Loucy (cell line): ENCODE measurements around the gene NEK4.
A peak's percentile ranks its signal among the peaks of the same experiment; 100 is the strongest.

Experiments
- H2AFZ ChIP-seq: fragments of 200-600 bp; sonication (generic); 2 replicates; pipeline ENCODE4 v1.6.0; 2016; ENCODE audit warnings: antibody characterized with exemption, mild to moderate bottlenecking, low read length, moderate library complexity
- H3F3A ChIP-seq: fragments of 200-600 bp; 2 replicates; pipeline ENCODE4 v1.6.0; 2016; ENCODE audit warnings: antibody characterized with exemption, low read depth, mild to moderate bottlenecking
- H3K27me3 ChIP-seq: fragments of 200-600 bp; sonication (generic); 2 replicates; pipeline ENCODE4 v1.6.1; 2014; ENCODE audit warnings: low read length, mild to moderate bottlenecking; ENCODE audit not compliant: insufficient read depth, poor library complexity, severe bottlenecking
- H3K36me3 ChIP-seq: fragments of 200-600 bp; sonication (generic); 2 replicates; pipeline ENCODE4 v1.6.1; 2016; ENCODE audit warnings: low read length; ENCODE audit not compliant: insufficient read depth
- H3K4me1 ChIP-seq: fragments of 200-600 bp; sonication (generic); 2 replicates; pipeline ENCODE4 v1.5.1; 2014; ENCODE audit warnings: low read length, mild to moderate bottlenecking; ENCODE audit not compliant: insufficient read depth, poor library complexity, severe bottlenecking
- H3K4me2 ChIP-seq: fragments of 200-600 bp; sonication (generic); 2 replicates; pipeline ENCODE4 v1.6.0; 2014; ENCODE audit warnings: antibody characterized with exemption, low read length, low read depth, mild to moderate bottlenecking; ENCODE audit not compliant: poor library complexity, severe bottlenecking
- H3K4me3 ChIP-seq: fragments of 200-600 bp; sonication (generic); 2 replicates; pipeline ENCODE4 v1.5.1; 2014; ENCODE audit warnings: low read length, mild to moderate bottlenecking, mixed read lengths; ENCODE audit not compliant: poor library complexity, severe bottlenecking
- H3K79me2 ChIP-seq: fragments of 200-600 bp; sonication (generic); 2 replicates; pipeline ENCODE4 v1.6.1; 2014; ENCODE audit warnings: low read length; ENCODE audit not compliant: insufficient read depth
- H3K9ac ChIP-seq: fragments of 200-600 bp; sonication (generic); 2 replicates; pipeline ENCODE4 v1.6.0; 2014; ENCODE audit warnings: mild to moderate bottlenecking, low read depth, low read length, moderate library complexity; ENCODE audit not compliant: poor library complexity, severe bottlenecking
- H3K9me2 ChIP-seq: fragments of 200-600 bp; sonication (generic); replicated peaks from 2 replicates; pipeline ENCODE4 v1.6.1; 2016; ENCODE audit warnings: low read depth, low read length, mixed read lengths
- H3K9me3 ChIP-seq: fragments of 200-600 bp; sonication (generic); 2 replicates; pipeline ENCODE4 v1.6.1; 2014; ENCODE audit warnings: mild to moderate bottlenecking, antibody characterized with exemption, low read length, low read depth; ENCODE audit not compliant: insufficient read depth
- H4K20me1 ChIP-seq: fragments of 200-600 bp; sonication (generic); 2 replicates; pipeline ENCODE4 v1.6.0; 2014; ENCODE audit warnings: antibody characterized with exemption, low read length, mild to moderate bottlenecking; ENCODE audit not compliant: insufficient read depth, poor library complexity, severe bottlenecking
- CTCF ChIP-seq: fragments of 200-600 bp; sonication (generic); conservative IDR thresholded peaks from 2 replicates; pipeline ENCODE4 v1.5.1; 2014; ENCODE audit warnings: mild to moderate bottlenecking, antibody characterized with exemption, low read length
- EZH2phosphoT487 ChIP-seq: fragments of 200-600 bp; IDR thresholded peaks from 2 replicates; pipeline ENCODE4 v1.6.1; 2018; ENCODE audit warnings: antibody characterized with exemption, mild to moderate bottlenecking, moderate library complexity, borderline replicate concordance

The NEK4 gene

GRCh38 chr3:52681596-52681995 lies 89.1 kb downstream of the NEK4 start:
- Histone ChIP-seq H4K20me1 (peaks cover 32% of the 10 kb centered on the region), H3F3A (0 out of 2 replicates have a peak, but pooled peaks cover 3% of the 10 kb centered on the region), H3K36me3 (peaks cover 25% of the 10 kb centered on the region; the same call in 1 of the 2 replicates), H3K9me2 (no peaks in the 10 kb centered on the region), H3K4me3 (peak overlapping the region; percentile 9), H3K79me2 (peaks cover 81% of the 10 kb centered on the region), H2AFZ (no peak overlapping the region), H3K9me3 (no peaks in the 10 kb centered on the region), H3K27me3 (no peaks in the 10 kb centered on the region), H3K4me1 (peaks cover 53% of the 10 kb centered on the region), H3K9ac (peak overlapping the region; percentile 36), H3K4me2 (peak overlapping the region; percentile 90)
- TF ChIP-seq EZH2phosphoT487 (no peak), CTCF (no peak)

GRCh38 chr3:52679811-52680210 lies 90.9 kb downstream of the NEK4 start:
- Histone ChIP-seq H3K9me2 (no peaks in the 10 kb centered on the region), H3K27me3 (no peaks in the 10 kb centered on the region), H3K4me2 (peak overlapping the region; percentile 90), H3K36me3 (peaks cover 38% of the 10 kb centered on the region; the same call in 1 of the 2 replicates), H2AFZ (no peak overlapping the region), H3K4me3 (no peak overlapping the region), H3K9me3 (no peaks in the 10 kb centered on the region), H3F3A (no peaks in the 10 kb centered on the region), H3K4me1 (peaks cover 48% of the 10 kb centered on the region), H4K20me1 (peaks cover 23% of the 10 kb centered on the region), H3K9ac (peak overlapping the region; percentile 10), H3K79me2 (peaks cover 70% of the 10 kb centered on the region)
- TF ChIP-seq CTCF (no peak), EZH2phosphoT487 (no peak)

GRCh38 chr3:52679199-52679538 lies 91.6 kb downstream of the NEK4 start:
- peaks cover 40% of the 10 kb centered on the region; the same call in 1 of the 2 replicates for H3K36me3 ChIP-seq
- no peak overlapping the region for H2AFZ ChIP-seq
- peaks cover 22% of the 10 kb centered on the region for H4K20me1 ChIP-seq
- no peaks in the 10 kb centered on the region for H3K27me3 ChIP-seq
- peaks cover 65% of the 10 kb centered on the region for H3K79me2 ChIP-seq
- H3K4me1 ChIP-seq, result peaks cover 41% of the 10 kb centered on the region
- H3K9me3 ChIP-seq, result no peaks in the 10 kb centered on the region
- no peak overlapping the region for H3K4me3 ChIP-seq
- H3K9ac ChIP-seq, result no peak overlapping the region
- peak overlapping the region; percentile 90 for H3K4me2 ChIP-seq
- TF ChIP-seq CTCF (no peak), EZH2phosphoT487 (no peak)
- H3F3A ChIP-seq, result no peaks in the 10 kb centered on the region
- no peaks in the 10 kb centered on the region for H3K9me2 ChIP-seq
